Right atrium auricular region (tissue), 2 donors: ENCODE results near the gene TRAF2. TPM values are rescaled to one million over a fixed set of nuclear protein-coding genes. Genes with fewer than 3 reads are reported as not detected.

Experiments used
- DNase-seq: peaks from one replicate; pipeline ENCODE4 v3.0.0-alpha.2; 2019; ENCODE audit warnings: low spot score
- H3K27ac ChIP-seq, 2 donors: fragments of 200-600 bp; sonication (generic); 1 replicate in 1 of 2; 2 replicates in 1 of 2; pipeline ENCODE4 v1.5.1; 2016 to 2019
- H3K27me3 ChIP-seq, 2 donors: fragments of 200-600 bp; sonication (generic); one replicate each; pipeline versions ENCODE4 v1.5.1 to v1.6.0; 2017 to 2019
- H3K36me3 ChIP-seq: fragments of 200-600 bp; sonication (generic); one replicate; pipeline ENCODE4 v1.5.1; 2016
- H3K4me1 ChIP-seq, 2 donors: fragments of 200-600 bp; sonication (generic); one replicate each; pipeline versions ENCODE4 v1.5.1 to v1.6.0; 2017 to 2019
- H3K4me3 ChIP-seq, 2 donors: fragments of 200-600 bp; sonication (generic); 1 replicate in 1 of 2; 2 replicates in 1 of 2; pipeline ENCODE4 v1.5.1; 2017 to 2019; ENCODE audit warnings: mild to moderate bottlenecking in 1 of 2, moderate library complexity in 1 of 2
- H3K9me3 ChIP-seq, 2 donors: fragments of 200-600 bp; sonication (generic); one replicate each; pipeline ENCODE4 v1.5.1; 2019
- CTCF ChIP-seq, 2 donors: fragments of 200-600 bp; sonication (generic); IDR thresholded peaks; one replicate each; pipeline ENCODE4 v1.5.1; 2019; ENCODE audit warnings: antibody characterized with exemption in 2 of 2
- total RNA-seq, 2 donors: library from RNA; depleted of rRNA; stranded (reverse); fragments of >200 nt; gene quantifications; one replicate each; pipeline ENCODE4 v1.1.0, GENCODE V29; 2016

TRAF2 gene
- total RNA-seq, 2 donors from 2014 or later = 1.9 to 4.1 TPM

GRCh38 chr9:136886610-136887597 is 588 bp downstream of the TRAF2 start:
- no peaks in the 10 kb centered on the region for H3K36me3 ChIP-seq
- no peaks in the 10 kb centered on the region for H3K9me3 ChIP-seq
- H3K4me1 ChIP-seq = peaks cover 0 to 28% of the 10 kb centered on the region in 2 donors
- H3K27me3 ChIP-seq = no peaks in the 10 kb centered on the region
- H3K4me3 ChIP-seq = peak overlapping the region; percentile 80 to 97
- TF ChIP-seq CTCF (IDR thresholded peaks at IDR 0.05) = no peak
- H3K27ac ChIP-seq = peak overlapping the region; percentile 79 to 90
- DNase-seq = no peak

- DNase-seq = no peak
Measured at GRCh38 chr9:136888454-136888853, 2.1 kb downstream of the TRAF2 start.

GRCh38 chr9:136889858-136890257 is 3.5 kb downstream of the TRAF2 start:
- DNase-seq = no peak
- Histone ChIP-seq H3K4me3 (no peak overlapping the region), H3K36me3 (peaks cover 4% of the 10 kb centered on the region), H3K27ac (no peak overlapping the region), H3K9me3 (no peaks in the 10 kb centered on the region), H3K4me1 (peaks cover 0 to 17% of the 10 kb centered on the region in 2 donors), H3K27me3 (no peaks in the 10 kb centered on the region)
- TF ChIP-seq CTCF (IDR thresholded peaks at IDR 0.05) = no peak

More at GRCh38 chr9:136888454-136888853, 2.1 kb downstream of the TRAF2 start:
- no peak overlapping the region for H3K4me3 ChIP-seq
- peaks cover 0 to 17% of the 10 kb centered on the region in 2 donors for H3K4me1 ChIP-seq
- no peak overlapping the region for H3K27ac ChIP-seq
- peaks cover 4% of the 10 kb centered on the region for H3K36me3 ChIP-seq
- H3K9me3 ChIP-seq = no peaks in the 10 kb centered on the region
- no peaks in the 10 kb centered on the region for H3K27me3 ChIP-seq
- TF ChIP-seq CTCF (IDR thresholded peaks at IDR 0.05) = no peak

- no peak for TF ChIP-seq CTCF (IDR thresholded peaks at IDR 0.05)
- DNase-seq = no peak
Measured at GRCh38 chr9:136890661-136891060, 4.3 kb downstream of the TRAF2 start.

GRCh38 chr9:136896027-136896426 is 9.7 kb downstream of the TRAF2 start:
- Histone ChIP-seq H3K9me3 (no peaks in the 10 kb centered on the region), H3K4me1 (peaks cover 0 to 3% of the 10 kb centered on the region in 2 donors), H3K36me3 (peaks cover 28% of the 10 kb centered on the region), H3K27me3 (no peaks in the 10 kb centered on the region), H3K4me3 (no peak overlapping the region), H3K27ac (no peak overlapping the region)
- no peak for DNase-seq
- TF ChIP-seq CTCF (IDR thresholded peaks at IDR 0.05) = no peak

More at GRCh38 chr9:136890661-136891060, 4.3 kb downstream of the TRAF2 start:
- no peak overlapping the region for H3K27ac ChIP-seq
- no peak overlapping the region for H3K4me3 ChIP-seq
- no peaks in the 10 kb centered on the region for H3K27me3 ChIP-seq
- peaks cover 0 to 13% of the 10 kb centered on the region in 2 donors for H3K4me1 ChIP-seq
- H3K9me3 ChIP-seq = no peaks in the 10 kb centered on the region
- peaks cover 4% of the 10 kb centered on the region for H3K36me3 ChIP-seq
